HepG2 (cell line): Measurements from ENCODE around the gene SDR42E2. TPM values are rescaled to one million over a fixed set of nuclear protein-coding genes. Genes with fewer than 3 reads are reported as not detected.

Experiments used
- CBX5 ChIP-seq: sonication (generic); formaldehyde crosslinking; IDR thresholded peaks from 2 replicates; pipeline ENCODE4 v1.4.0; 2020; ENCODE audit warnings: missing genetic modification reagents, borderline replicate concordance
- DPF2 ChIP-seq: sonication (generic); formaldehyde crosslinking; IDR thresholded peaks from 2 replicates; pipeline ENCODE4 v1.4.0; 2020; ENCODE audit warnings: mild to moderate bottlenecking, low read depth, missing genetic modification reagents, borderline replicate concordance
- HES4 ChIP-seq: sonication (generic); formaldehyde crosslinking; IDR thresholded peaks from 2 replicates; pipeline ENCODE4 v1.9.0; 2021; ENCODE audit warnings: mild to moderate bottlenecking, missing genetic modification reagents, borderline replicate concordance
- PBX2 ChIP-seq: IDR thresholded peaks from 2 replicates; pipeline ENCODE4 v1.6.1; 2016; ENCODE audit warnings: control low read depth
- TERF1 ChIP-seq: sonication (generic); formaldehyde crosslinking; IDR thresholded peaks from 2 replicates; pipeline ENCODE4 v1.8.0; 2022; ENCODE audit warnings: mild to moderate bottlenecking, missing genetic modification reagents, moderate library complexity
- ZFP36 ChIP-seq: fragments of 150-350 bp; IDR thresholded peaks from 2 replicates; pipeline ENCODE4 v1.6.1; 2018; ENCODE audit warnings: borderline replicate concordance, low read length, low read depth; ENCODE audit not compliant: partially characterized antibody
- ZFP82 ChIP-seq: sonication (generic); formaldehyde crosslinking; IDR thresholded peaks from 2 replicates; pipeline ENCODE4 v1.5.1; 2020; ENCODE audit warnings: mild to moderate bottlenecking, missing genetic modification reagents, borderline replicate concordance
- ZNF180 ChIP-seq: sonication (generic); formaldehyde crosslinking; IDR thresholded peaks from 2 replicates; pipeline ENCODE4 v1.4.0; 2020; ENCODE audit warnings: low read depth, missing genetic modification reagents, borderline replicate concordance
- ZNF263 ChIP-seq: sonication (generic); formaldehyde crosslinking; IDR thresholded peaks from 2 replicates; pipeline ENCODE4 v1.4.0; 2020; ENCODE audit warnings: missing genetic modification reagents
- ZNF280D ChIP-seq: sonication (generic); formaldehyde crosslinking; IDR thresholded peaks from 2 replicates; pipeline ENCODE4 v1.5.1; 2020; ENCODE audit warnings: mild to moderate bottlenecking, missing genetic modification reagents
- ZNF333 ChIP-seq: sonication (generic); formaldehyde crosslinking; IDR thresholded peaks from 2 replicates; pipeline ENCODE4 v1.4.0; 2020; ENCODE audit warnings: mild to moderate bottlenecking, missing genetic modification reagents, borderline replicate concordance
- ZNF382 ChIP-seq: sonication (generic); formaldehyde crosslinking; IDR thresholded peaks from 2 replicates; pipeline ENCODE4 v1.5.0; 2020; ENCODE audit warnings: missing genetic modification reagents, mild to moderate bottlenecking, borderline replicate concordance
- ZNF615 ChIP-seq: sonication (generic); formaldehyde crosslinking; IDR thresholded peaks from 2 replicates; pipeline ENCODE4 v1.5.0; 2020; ENCODE audit warnings: mild to moderate bottlenecking, missing genetic modification reagents, borderline replicate concordance
- ZNF792 ChIP-seq: IDR thresholded peaks from 2 replicates; pipeline ENCODE4 v1.6.1; 2016
- ZSCAN31 ChIP-seq: sonication (generic); formaldehyde crosslinking; IDR thresholded peaks from 2 replicates; pipeline ENCODE4 v1.5.0; 2020; ENCODE audit warnings: low read depth, mild to moderate bottlenecking, missing genetic modification reagents
- polyA plus RNA-seq, 8 experiments: library from polyadenylated mRNA; depleted of rRNA in 3 of 8; stranded (reverse) in 7 of 8; unstranded in 1 of 8; fragments of >200 nt; fragmentation: Illumina TruSeq in 4 of 8; extraction: Trizol in 4 of 8; gene quantifications; 2 replicates each; pipeline versions ENCODE4 v1.2.1 to v1.2.3, GENCODE V29; 2011 to 2016; ENCODE audit warnings: low read depth in 4 of 8, missing spikeins in 1 of 8, mixed read lengths in 1 of 8; ENCODE audit not compliant: insufficient read depth in 1 of 8
- total RNA-seq, 5 experiments: library from RNA; depleted of rRNA; stranded (reverse); fragments of >200 nt; fragmentation: Illumina TruSeq; extraction: Trizol; gene quantifications; 2 replicates each; pipeline ENCODE4 v1.2.3, GENCODE V29; 2016; ENCODE audit warnings: low read depth in 1 of 5
- TF ChIP-seq, protein P1 (sequence below): sonication (generic); formaldehyde crosslinking; IDR thresholded peaks from 2 replicates; pipeline ENCODE4 v1.4.0; 2020; ENCODE audit warnings: mild to moderate bottlenecking, missing genetic modification reagents

The SDR42E2 gene
- total and polyA plus RNA-seq, 2 of the 13 experiments (the other 11 are each of a cell fraction or from before 2014, with no cell fraction given), result 0.05 to 0.11 TPM

DNA sequence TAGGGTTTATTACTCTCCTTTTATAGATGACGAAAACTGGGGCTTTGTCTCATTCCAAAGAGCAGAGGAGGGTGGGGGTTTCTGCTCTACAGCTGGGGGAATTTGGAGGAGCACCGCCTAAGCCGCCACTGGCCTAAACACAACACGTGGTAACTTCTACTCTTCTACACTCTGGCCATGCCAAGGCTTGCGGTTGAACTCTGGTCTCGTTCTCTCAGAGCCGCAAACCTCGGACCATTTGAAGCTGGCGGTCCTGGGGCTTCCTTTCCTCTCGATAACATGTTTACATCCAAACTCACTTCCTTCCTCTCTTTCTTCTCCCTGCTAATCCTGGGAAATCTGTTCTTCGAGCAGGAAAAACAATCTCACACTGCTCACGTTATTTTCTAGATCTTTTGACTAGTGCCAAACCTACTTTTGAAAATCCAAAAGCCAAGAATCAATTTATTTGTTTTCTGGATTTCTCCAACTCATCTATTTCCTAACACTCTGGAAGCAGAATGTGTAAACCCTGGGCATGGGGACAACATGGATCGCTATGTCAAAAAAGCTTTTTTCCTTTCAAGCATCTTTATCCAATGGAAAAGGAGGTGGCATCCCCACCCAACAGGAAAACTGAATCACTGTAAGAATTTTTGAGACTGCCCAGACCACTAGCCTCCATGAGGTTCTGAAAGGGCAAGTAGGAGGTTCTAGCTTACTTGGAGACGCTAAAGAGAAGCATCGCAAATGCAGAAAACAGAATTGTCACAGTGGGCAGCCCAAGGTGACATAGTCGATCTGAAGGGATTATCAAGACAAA is 30.2 kb downstream of the SDR42E2 start (continued):
- TF ChIP-seq TERF1 (CRISPR knock-in tag) (no peak), CBX5 (CRISPR knock-in tag) (peak; percentile 71; the same call in 1 of the 2 replicates), ZNF615 (CRISPR knock-in tag) (no peak), ZNF792 (CRISPR knock-in tag) (peak; percentile 96), ZNF333 (CRISPR knock-in tag) (no peak), HES4 (CRISPR knock-in tag) (peak; percentile 37; the same call in 1 of the 2 replicates), ZNF280D (CRISPR knock-in tag) (peak; percentile 53; the same call in 1 of the 2 replicates), PBX2 (no peak; the same call in 1 of the 2 replicates), ZNF263 (CRISPR knock-in tag) (peak; percentile 83), ZNF382 (no peak), ZFP82 (CRISPR knock-in tag) (0 out of 2 replicates have a peak, but pooled peaks have one; percentile 64), ZNF180 (no peak), DPF2 (CRISPR knock-in tag) (peak; percentile 16; the same call in 1 of the 2 replicates), ZFP36 (no peak), ZSCAN31 (peak; percentile 97)
- TF ChIP-seq, protein P1, sequence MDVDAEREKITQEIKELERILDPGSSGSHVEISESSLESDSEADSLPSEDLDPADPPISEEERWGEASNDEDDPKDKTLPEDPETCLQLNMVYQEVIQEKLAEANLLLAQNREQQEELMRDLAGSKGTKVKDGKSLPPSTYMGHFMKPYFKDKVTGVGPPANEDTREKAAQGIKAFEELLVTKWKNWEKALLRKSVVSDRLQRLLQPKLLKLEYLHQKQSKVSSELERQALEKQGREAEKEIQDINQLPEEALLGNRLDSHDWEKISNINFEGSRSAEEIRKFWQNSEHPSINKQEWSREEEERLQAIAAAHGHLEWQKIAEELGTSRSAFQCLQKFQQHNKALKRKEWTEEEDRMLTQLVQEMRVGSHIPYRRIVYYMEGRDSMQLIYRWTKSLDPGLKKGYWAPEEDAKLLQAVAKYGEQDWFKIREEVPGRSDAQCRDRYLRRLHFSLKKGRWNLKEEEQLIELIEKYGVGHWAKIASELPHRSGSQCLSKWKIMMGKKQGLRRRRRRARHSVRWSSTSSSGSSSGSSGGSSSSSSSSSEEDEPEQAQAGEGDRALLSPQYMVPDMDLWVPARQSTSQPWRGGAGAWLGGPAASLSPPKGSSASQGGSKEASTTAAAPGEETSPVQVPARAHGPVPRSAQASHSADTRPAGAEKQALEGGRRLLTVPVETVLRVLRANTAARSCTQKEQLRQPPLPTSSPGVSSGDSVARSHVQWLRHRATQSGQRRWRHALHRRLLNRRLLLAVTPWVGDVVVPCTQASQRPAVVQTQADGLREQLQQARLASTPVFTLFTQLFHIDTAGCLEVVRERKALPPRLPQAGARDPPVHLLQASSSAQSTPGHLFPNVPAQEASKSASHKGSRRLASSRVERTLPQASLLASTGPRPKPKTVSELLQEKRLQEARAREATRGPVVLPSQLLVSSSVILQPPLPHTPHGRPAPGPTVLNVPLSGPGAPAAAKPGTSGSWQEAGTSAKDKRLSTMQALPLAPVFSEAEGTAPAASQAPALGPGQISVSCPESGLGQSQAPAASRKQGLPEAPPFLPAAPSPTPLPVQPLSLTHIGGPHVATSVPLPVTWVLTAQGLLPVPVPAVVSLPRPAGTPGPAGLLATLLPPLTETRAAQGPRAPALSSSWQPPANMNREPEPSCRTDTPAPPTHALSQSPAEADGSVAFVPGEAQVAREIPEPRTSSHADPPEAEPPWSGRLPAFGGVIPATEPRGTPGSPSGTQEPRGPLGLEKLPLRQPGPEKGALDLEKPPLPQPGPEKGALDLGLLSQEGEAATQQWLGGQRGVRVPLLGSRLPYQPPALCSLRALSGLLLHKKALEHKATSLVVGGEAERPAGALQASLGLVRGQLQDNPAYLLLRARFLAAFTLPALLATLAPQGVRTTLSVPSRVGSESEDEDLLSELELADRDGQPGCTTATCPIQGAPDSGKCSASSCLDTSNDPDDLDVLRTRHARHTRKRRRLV (CRISPR knock-in tag), result no peak
